GM21717 (cell line): ENCODE results near the gene EEF1AKMT4.
"Not testable (repeated sequence)": the region's sequence is repeated elsewhere in the genome, so short reads cannot be mapped to it uniquely, and the experiment has no call there.

Experiments
- ATAC-seq: cut with Tn5 transposase; IDR thresholded peaks from one replicate; pipeline ENCODE4 v1.9.1; 2021; ENCODE audit warnings: mild to moderate bottlenecking, moderate library complexity; ENCODE audit not compliant: unreplicated experiment

The EEF1AKMT4 gene

GRCh38 chr3:184259878-184260723 lies 10.6 kb downstream of the EEF1AKMT4 start:
- ATAC-seq = no peak

DNA sequence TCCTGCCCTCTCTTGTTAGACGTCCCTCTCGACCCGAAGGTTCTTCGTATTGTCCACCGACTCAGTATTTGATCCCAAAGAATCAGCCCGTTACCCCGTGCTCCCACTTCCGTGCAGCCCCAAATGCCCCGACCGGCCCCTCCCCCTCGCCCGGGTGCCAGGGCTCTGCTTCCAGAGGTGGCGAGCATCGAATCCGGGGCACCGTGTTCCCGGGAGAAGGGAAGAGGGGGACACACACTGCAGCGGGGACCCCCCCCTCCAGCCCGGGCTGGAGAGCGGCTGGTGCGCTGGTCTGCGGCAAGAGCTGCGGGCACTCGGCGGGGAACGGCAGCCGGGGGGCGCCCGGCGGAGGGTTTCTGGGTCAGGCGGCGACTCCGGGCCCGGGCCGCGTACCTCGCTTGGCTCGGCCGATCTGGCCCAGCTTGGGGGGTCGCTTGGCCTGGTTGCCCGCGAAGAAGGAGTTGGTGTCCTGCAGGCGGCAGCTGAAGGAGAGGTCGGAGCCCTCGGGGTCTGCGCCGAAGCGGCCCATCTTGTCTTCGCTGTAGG lies 11.3 kb downstream of the EEF1AKMT4 start:
- ATAC-seq = no peak

DNA sequence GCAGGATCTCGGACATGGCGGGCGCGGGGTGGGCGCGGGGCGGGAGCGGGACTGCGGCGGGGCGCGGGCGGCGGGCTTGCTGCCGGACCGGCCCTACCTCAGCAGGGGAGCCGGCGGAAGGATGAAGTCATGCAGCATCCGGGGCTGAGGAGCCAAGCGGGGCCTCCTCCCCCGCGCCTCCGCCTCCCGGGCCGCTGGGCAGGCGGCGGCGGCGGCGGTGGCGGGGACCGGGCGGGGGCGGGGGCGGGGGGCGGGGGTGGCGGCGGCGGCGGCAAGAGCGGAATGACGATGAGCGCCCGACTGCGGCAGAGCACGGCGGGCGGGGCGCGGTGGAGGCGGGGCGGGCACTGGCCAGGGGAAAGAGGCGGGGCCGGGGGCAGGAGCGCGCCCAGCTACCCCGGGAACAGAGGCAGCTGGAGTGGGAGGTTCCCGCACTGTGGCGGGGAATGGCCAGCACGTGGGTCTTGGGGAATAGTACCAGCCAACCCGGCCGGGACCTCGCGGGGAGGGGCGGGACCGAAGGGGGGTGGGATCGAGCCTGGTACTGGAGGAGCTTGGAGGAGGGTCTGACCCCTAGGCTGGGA lies 11.9 kb downstream of the EEF1AKMT4 start, which contains the start of gene CAMK2N2:
CAMK2N2 (minus strand) TSS at position 284 of the 584 bp plus-strand sequence; CDS start at position 16, 268 bp downstream.
- no peak for ATAC-seq

DNA sequence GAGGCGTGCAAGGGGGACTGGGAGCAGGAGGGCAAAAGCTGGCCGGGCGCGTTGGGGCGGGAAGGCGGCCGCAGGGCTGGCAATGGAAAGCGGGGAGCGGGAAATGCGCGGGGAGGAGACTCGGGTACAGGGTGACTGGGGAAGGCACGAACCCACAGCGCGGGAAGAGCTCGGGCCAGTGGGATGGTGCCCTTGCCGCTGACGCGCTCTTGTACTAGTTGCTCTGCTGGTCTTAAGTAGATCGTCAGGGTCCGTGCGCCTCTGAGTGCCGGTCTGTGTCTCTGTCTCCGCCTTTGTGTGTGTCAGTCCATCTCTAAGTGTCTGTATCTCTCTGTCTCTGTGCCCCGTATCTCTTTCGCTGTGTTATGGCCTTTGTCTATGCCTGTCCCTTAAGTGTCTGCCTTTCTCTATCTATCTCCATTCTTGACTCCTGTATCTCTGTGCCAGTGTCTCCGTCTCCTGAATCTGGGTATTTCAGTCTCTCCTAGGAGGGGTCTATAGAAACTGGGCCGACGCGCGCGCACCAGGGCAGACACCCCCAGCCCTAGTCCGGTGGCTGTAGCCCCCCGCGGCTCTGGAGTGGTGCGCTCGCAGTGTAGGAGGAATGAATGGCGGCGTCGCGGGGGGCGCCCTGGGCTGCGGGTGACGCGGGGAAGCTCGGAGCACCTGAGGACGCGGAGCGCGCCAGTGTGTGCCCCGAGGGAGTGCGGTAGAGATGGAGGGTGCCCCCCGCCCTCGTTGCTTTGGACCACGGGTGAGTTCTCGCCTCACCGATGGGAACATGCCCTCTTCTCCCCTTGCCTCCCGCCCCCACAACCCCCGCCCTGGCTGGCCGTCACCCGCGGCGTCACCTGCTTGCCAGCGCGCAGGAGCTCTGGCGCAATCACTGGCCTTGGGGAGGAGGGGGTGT lies 12.6 kb downstream of the EEF1AKMT4 start:
- ATAC-seq = no peak

GRCh38 chr3:184262764-184263179 lies 13.3 kb downstream of the EEF1AKMT4 start:
- no peak for ATAC-seq

GRCh38 chr3:184267249-184267648 lies 17.8 kb downstream of the EEF1AKMT4 start:
- not testable (repeated sequence) for ATAC-seq

- ATAC-seq = no peak
Measured at GRCh38 chr3:184272269-184272668, 22.8 kb downstream of the EEF1AKMT4 start.

GRCh38 chr3:184275381-184275701 lies 25.9 kb downstream of the EEF1AKMT4 start:
- ATAC-seq = no peak

DNA sequence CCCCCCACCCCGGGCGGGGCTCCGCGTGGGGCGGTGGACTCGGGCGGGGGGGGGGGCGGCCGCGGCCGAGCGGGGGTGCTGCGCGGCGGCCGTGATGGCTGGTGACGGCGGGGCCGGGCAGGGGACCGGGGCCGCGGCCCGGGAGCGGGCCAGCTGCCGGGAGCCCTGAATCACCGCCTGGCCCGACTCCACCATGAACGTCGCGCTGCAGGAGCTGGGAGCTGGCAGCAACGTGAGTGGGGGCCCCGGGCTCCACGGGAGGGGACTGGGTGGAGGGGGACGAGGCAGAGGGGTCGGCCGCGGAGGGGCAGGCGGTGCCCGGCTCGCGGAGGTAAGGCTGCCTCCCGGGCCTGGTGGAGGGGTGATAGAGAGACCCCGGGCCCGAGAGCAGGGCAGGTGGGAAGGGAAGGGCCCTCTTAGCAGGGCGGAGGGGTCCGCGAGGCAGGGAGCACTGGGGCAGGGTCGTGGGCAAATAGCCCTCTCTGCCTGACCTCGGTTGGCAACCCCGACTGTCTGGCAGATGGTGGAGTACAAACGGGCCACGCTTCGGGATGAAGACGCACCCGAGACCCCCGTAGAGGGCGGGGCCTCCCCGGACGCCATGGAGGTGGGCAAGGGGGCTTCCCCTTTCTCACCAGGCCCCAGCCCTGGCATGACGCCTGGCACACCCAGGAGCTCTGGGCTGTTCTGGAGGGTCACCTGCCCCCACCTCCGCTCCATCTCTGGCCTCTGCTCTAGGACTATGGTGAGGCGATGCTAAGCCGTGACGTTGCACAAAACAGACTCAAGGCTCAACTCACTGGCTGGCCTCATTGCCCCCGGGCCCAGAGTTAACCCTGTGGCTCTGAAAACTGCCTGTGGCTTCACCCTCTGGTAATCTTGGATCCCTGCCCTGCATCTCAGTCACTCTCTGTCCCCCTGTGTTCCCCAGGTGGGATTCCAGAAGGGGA lies 26.8 kb downstream of the EEF1AKMT4 start, which contains the start of gene ECE2:
ECE2 (plus strand) TSS at position 62 of the 950 bp plus-strand sequence; CDS start at position 194, 132 bp downstream.
- ATAC-seq = no peak

DNA sequence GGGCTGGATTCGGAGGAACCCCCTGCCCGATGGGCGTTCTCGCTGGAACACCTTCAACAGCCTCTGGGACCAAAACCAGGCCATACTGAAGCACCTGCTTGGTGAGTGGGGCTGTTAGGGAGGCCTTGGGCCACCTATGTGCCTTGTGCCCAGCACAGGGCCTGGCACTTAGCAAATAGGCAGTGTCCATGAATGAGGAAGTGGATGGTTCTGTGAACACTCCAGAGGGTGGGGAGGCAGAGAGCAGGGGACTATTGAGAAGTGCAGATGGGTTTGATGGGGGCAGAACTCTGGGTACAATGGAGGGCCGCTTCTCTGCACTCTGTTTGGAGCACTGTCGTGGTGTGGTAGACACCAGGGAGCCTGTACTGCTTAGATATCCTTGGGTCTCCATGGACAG lies 27.9 kb downstream of the EEF1AKMT4 start:
- ATAC-seq = no peak

- ATAC-seq = no peak
Measured at GRCh38 chr3:184282941-184283340, 33.5 kb downstream of the EEF1AKMT4 start.

DNA sequence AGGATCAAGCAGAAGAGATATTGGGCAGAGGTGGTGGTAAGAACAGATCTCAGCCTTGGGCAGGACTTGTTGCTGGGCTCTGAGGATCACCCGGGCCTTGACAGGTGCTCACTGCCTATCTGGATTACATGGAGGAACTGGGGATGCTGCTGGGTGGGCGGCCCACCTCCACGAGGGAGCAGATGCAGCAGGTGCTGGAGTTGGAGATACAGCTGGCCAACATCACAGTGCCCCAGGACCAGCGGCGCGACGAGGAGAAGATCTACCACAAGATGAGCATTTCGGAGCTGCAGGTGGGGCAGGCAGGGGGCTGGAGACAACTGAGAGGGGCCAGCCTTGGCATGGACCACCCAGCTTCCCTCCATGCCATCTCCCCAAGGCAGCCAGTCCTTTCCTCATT lies 34.2 kb downstream of the EEF1AKMT4 start:
- no peak for ATAC-seq

GRCh38 chr3:184284696-184285095 lies 35.2 kb downstream of the EEF1AKMT4 start:
- ATAC-seq = no peak

DNA sequence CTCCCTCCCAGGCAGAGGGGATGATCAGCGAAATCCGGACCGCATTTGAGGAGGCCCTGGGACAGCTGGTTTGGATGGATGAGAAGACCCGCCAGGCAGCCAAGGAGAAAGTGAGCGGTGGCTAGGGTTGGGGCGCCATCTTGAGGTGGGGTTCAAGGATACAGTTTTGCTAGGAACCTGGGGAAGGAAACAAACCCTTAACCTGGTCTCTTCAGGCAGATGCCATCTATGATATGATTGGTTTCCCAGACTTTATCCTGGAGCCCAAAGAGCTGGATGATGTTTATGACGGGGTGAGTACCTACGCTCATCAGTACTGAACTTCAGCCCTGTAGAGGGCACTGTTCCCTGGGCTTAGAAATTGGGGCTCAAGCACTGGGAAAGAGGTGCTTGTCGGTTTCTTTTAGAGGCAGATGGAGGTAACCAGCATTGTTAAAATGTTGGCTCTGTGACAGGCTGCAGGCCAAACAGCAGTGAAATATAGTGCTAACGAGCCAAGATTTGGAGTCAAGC lies 40.0 kb downstream of the EEF1AKMT4 start:
- ATAC-seq = no peak

DNA sequence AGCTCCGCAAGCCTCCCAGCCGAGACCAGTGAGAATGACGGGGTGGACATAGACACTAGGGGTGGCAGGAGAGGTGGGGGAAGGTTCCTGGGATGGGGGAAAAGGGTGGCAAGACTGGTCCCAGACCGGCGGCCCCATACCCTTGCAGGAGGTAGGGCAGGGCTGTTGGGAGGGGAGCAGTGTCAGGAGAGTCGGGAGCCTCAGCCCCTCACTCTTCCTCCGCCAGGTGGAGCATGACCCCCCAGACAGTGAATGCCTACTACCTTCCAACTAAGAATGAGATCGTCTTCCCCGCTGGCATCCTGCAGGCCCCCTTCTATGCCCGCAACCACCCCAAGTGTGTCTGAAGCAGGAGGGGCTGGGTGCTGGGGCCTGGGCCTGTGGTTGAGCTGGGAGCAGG lies 40.9 kb downstream of the EEF1AKMT4 start:
- no peak for ATAC-seq

DNA sequence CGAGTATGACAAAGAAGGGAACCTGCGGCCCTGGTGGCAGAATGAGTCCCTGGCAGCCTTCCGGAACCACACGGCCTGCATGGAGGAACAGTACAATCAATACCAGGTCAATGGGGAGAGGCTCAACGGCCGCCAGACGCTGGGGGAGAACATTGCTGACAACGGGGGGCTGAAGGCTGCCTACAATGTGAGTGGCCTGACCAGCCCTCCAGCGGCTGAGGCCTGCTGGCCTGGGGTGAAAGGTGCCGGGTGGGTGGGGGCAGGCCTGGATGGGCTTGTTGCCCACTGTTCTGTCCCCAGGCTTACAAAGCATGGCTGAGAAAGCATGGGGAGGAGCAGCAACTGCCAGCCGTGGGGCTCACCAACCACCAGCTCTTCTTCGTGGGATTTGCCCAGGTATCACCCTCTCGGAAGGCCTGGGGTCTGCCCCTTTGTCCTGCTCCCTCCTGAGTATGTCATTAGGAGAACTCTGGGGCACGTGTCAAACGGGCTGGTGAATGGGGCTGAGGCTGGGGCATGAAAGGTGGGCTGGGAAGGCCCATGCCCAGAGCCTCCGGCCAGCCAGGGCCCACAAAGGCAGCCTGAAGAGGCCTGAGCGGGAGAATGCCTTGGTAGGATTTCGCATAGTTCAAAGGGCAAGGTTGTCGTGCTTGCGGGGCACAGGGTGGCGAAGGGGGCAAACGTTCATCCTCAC lies 41.7 kb downstream of the EEF1AKMT4 start:
- no peak for ATAC-seq

DNA sequence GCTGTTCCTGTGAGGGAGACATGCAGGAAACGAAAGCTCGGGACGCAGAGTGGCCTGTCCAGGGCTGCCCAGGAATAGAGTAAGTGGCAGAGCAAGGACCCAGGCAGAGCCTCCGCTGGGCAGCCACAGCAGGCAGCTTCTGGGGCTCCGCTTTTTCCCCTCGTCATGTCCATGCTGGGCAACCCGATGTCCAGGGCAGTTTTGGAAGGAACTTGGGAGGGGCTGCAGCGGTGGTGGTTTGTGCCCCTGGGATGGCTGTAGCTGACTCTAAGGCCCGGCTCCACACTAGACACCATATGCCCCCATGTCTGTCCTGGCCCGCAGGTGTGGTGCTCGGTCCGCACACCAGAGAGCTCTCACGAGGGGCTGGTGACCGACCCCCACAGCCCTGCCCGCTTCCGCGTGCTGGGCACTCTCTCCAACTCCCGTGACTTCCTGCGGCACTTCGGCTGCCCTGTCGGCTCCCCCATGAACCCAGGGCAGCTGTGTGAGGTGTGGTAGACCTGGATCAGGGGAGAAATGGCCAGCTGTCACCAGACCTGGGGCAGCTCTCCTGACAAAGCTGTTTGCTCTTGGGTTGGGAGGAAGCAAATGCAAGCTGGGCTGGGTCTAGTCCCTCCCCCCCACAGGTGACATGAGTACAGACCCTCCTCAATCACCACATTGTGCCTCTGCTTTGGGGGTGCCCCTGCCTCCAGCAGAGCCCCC lies 42.4 kb downstream of the EEF1AKMT4 start:
- ATAC-seq = no peak

DNA sequence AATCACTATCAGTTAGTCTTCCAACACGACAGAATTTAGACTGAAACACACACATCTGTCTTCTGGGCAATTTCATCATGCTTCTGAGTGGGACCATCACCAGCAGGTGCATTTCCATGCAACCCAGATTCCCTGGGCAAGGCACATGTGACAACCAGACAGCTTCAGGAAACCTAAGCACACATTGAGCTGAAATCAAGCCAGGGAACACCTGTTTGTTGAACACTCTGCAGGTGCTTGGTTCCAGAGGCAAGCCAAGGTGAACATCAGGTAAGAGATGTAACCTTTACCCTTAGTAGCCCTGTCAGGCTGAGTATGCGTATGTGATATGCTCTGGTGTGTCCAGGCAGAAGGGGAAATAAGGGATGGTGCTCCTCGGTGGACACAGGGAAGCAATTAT lies 46.3 kb downstream of the EEF1AKMT4 start:
- no peak for ATAC-seq
